HG03135 (cell line): ENCODE measurements around the gene KIAA1549.
"Not testable (repeated sequence)": the region's sequence is repeated elsewhere in the genome, so short reads cannot be mapped to it uniquely, and the experiment has no call there.

ENCODE experiments used
- ATAC-seq: cut with Tn5 transposase; IDR thresholded peaks from one replicate; pipeline ENCODE4 v1.9.1; 2021; ENCODE audit warnings: mild to moderate bottlenecking, moderate library complexity; ENCODE audit not compliant: unreplicated experiment

KIAA1549 gene

DNA sequence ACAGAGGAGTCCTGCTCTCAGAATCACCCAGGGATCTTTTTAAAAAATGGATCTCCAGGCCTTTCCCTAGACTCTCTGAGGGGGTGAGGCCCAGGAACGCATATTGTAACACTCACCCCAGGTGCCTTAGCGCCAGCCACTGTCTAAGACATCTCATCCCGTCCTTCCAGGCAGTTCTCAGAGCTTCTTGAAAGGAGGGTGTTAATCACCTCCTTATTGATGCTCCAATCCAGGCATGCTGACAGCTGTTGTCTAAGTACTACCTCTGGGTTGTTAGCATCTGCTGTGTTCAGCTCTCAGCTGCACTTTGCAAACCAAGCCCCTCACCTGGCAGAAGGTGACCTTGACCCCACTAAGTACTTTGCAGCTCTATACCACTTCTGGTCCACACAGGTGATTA is 36.0 kb downstream of the KIAA1549 start:
- no peak for ATAC-seq

DNA sequence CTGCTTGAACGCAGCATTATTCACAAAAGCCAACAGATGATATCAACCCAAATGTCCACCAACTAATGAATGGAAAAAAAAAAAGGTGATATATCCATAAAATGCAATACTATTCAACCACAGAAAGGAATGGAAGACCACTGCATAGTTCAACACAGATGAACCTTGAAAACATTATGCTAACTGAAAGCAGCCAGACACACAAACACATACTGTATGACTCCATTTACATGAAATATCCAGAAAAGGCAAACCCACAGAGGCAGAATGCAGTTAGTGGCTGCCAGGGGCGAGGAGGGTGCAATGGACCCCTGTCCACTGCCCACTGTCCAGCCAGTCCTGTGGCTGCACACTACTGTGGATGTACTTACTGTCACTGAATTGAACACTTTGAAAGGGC is 36.6 kb downstream of the KIAA1549 start:
- ATAC-seq: no peak

DNA sequence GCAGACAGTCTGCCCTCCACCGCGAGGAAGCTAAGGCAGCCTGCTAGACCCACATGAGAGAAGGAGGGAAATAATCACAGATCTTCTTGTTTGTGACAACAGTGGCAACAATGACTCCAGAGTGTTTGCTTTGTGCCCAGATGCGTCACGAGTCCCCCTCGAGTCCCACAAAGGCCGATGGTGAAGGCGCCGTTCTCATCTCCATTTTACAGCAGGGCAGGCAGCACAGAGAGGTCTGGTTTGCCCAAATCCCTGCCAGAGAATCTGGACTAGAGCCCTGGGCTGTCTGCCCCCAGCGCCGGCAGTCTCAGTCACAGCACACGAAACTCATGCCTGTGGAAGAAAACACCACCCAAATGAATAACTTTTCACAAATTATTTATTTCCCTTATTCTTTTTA is 38.1 kb downstream of the KIAA1549 start:
- no peak for ATAC-seq

DNA sequence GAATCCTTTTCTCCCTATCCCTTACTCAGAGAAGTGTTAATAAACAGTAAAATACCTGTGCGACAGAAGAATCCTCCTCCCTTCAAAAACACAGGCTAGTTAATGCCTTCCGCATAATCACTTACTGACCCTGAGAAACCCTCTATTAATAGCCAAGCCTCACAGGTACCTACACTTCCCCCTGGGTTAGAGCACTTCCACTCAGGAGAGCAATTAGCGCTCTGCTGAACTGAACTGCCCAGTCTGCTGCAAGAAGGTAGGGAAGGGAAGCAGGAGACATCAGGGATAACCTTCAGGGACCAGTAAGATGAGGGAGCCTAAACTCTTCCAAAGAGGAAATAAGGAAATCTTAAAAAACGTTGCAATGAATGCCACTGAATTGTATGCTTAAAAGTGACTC is 39.6 kb downstream of the KIAA1549 start:
- no peak for ATAC-seq

DNA sequence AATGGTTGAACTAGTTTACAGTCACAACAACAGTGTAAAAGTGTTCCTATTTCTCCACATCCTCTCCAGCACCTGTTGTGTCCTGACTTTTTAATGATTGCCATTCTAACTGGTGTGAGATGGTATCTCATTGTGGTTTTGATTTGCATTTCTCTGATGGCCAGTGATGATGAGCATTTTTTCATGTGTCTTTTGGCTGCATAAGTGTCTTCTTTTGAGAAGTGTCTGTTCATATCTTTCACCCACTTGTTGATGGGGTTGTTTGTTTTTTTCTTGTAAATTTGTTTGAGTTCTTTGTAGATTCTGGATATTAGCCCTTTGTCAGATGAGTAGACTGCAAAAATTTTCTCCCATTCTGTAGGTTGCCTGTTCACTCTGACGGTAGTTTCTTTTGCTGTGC is 40.6 kb downstream of the KIAA1549 start:
- ATAC-seq: not testable (repeated sequence)

DNA sequence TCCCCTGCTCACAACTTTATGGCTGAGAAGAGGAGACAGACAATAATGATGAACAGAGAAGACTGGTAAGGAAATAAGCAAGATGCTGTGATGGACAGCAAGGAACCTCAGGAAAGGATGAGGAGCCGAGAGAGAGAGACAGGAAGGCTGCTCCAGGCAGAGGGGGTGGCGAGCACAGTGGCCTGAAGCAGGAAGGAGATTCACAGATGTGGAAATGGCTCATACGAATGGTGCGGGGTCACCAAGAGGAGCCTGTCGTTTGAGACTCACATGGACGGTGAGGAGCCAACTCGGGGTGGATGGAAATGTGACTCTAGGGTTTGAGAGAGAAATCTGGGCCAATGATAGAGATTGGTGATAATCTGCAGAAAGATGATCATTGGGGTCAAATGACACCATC is 43.7 kb downstream of the KIAA1549 start:
- no peak for ATAC-seq

DNA sequence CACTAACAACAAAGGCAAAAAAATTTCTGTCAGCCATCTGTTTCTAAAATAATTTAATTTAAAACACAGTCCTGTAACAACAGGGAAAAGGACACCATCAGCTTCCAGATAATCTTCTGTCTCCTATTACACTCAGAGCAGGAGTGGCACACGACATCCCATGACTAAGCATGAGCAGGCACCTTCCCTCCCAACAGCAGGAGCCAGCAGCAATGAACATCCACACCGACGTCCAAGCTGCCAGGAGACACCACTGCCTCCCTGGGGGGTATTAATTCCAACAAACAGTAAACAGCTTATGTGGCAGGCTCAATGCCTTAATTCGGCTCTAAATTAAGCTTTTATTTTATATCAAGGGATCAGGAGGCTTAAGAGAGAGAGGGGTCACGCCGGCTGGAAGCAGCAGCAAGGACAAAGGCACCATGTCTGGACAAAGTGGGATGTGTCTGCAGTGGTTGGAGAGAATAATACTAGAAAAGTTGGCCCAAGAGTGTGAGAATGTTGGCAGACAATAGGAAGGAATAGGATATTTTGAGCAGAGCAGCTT is 45.7 kb downstream of the KIAA1549 start:
- no peak for ATAC-seq

DNA sequence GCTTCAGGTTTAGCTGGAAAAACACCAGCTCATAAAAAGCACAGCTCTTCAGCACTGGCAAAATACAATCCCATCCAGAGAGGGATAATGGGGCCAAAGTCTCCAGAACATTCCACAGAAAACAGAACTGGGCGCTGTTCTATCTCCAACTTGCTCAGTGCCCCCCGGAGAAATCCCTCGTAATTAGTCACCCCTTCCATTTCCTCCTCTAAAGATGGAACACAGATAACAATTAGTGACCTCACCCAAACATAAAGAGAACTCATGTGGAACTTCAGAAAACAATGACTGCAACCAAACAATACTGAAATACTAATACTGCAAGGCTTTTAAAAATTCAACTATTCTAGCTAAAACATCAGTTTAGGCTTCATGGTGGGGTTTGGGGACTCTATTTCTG is 46.3 kb downstream of the KIAA1549 start:
- no peak for ATAC-seq

DNA sequence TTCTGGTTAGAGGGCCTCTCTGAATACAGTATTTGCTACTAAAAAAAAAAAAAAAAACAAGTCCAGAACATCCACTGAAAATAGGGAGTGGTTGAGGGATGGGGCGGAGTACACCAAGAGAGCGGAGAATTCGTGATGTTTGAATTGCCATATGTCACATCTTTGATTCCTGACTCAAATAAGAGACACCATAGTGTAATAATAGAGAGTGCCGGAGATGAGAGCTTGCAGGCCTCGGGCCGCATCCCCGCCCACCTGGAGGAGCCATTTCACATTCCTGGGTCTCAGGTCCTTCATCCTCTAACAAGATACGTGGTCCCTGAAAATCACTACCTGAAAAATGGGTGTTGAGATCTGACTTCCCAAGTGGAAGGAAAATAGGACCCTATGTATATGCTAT is 46.8 kb downstream of the KIAA1549 start:
- ATAC-seq: no peak

DNA sequence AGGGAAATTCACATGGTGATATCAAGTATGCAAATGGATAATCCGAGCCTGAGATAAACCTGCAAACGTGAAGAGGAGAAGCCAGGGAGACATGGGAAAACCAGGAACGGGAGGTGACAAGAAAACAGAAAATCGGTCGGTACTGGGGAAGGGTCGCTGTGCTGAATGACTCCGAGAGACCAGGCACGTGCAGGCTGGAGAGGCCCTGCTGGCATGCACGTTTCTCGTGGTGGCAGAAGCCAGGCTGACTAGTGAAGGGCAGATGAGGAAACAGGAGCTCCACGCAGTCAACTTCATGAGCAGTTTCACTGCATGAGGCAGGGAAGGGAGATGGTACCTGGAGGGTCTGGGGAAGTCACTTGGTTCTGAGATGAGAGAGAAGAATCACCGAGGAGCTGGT is 48.3 kb downstream of the KIAA1549 start:
- ATAC-seq: no peak

DNA sequence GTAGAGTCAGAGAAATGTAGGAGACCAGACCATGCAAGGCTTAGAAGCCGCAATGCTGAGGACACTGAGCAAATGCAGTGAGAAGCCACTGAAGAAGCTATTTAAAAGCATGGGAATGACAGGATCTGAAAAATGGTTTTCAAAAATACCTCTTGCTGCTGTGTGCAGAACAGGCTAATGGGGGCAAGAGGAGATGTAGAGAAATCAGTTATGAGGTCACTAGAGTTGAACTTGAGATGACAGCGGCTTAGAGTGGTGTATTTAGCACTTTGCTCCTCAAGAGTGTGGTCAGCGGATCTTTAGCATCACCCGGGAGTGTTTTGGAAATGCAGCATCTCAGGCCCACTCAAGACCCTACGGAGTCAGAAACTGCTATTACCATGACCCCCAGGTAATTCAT is 48.8 kb downstream of the KIAA1549 start:
- no peak for ATAC-seq

DNA sequence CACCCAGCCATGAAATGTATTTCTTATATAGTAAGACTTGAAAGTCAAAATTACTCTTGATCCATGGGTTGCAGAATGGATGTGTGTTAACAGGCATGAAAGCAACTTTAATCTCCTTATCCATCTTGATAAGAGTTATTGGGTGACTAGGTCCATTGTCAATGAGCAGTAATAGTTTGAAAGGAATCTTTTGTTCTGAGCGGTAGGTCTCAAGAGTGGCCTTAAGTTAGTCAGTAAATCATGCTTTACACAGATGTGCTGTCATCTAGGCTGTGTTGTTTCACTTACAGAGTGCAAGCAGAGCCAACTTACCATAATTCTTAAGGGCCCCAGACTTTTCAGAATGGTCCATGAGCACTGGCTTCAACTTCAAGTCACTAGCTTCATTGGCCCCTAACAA is 51.2 kb downstream of the KIAA1549 start:
- ATAC-seq: no peak

DNA sequence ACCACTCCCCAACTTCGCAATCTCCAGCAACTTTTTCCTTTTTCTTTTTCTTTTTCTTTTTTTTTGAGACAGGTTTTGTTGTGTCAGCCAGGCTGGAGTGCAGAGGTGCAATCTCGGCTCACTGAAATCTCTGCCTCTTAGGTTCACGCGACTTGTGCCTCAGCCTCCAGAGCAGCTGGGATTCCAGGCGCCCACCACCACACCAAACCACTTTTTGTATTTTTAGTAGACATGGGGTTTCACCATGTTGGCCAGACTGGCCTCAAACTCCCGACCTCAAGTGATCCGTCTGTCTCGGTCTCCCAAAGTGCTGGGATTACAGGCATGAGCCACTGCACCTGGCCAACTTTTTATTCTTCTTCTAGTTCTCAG is 55.0 kb downstream of the KIAA1549 start:
- ATAC-seq: no peak

DNA sequence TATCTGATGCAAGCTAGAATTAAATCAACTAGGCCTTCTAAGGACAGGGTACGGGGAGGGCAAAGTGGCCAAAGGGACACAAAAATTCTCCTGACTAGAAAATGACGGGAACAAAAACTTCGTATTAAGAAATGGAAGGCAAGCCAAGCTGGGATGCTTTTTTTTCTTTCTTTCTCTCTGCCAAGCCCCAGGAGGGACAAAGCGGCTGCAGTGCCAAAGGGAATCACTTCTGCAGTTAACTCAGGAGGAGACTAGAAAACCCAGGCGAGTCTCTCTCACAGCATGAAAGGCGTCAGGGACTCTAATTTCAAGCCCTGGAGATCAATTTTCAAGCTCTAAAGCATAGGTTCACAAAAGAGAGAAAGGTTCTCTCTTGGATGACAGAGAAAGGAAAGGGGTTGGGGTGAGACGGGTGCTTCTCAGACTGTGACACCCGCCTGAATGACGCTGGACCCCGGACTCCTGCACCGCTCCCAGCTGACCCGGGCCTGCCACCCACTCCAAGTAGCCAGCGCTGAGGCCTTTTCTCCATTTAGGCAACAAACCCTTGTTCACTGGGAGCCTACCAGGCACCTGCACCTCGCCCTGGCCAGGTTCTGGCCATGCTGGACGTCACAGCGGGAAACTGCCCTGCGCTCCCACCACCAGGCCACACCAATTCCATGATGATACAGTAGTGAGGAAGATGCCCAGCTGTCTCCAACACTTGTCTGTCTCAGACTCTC is 56.5 kb downstream of the KIAA1549 start:
- ATAC-seq: no peak

DNA sequence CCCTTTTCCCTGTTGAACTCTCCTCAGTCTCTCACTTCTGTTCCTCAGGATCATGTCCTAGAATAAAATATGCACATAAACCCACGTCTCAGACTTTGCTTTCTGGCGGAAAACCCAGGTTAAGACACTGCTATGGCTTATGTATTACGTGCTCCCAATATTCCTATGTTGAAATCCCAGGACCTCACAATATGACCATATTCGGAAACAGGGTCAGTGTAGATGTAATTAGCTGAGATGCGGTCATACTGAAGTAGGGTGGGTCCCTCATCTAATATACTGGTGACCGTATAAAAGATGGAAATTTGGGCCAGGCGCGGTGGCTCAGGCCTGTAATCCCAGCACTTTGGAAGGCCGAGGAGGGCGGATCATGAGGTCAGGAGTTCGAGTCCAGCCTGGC is 59.9 kb downstream of the KIAA1549 start:
- no peak for ATAC-seq

DNA sequence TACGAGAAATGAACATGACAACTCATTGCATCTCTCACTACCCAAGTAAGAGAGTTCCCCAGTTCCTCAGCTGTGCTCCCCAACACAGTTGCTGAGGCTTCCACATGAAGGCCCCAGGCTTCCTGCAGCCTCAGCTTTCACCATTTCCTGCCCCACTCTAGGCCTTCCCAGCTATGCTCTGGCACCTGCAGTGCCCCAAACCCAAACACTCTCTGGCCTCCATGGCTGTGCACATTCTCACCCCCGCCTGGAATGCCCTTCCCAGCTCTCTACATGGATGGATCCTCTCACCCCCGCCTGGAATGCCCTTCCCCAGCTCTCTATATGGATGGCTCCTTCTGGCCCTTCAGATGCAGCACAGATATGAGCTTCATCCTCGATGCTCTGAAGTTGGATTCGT is 61.3 kb downstream of the KIAA1549 start:
- ATAC-seq: no peak

DNA sequence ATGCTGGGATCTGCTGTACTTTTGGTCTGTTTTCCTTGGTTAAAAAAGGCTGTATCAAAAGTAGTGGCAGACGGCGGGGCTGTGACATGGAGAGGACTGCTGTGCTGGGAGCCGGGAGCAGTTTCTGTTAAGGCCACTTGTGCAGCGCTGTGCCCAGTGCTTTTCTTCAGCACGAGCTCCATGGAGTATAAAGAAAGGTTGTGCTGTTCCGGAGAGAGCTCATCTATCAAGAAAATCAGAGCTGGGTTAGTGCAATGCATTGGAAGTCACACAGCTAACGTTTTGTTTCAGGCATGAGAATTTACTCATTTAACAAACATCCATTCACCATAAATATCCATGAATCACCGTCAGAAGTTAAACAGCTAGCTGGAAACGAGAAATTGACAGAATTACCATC is 62.0 kb downstream of the KIAA1549 start:
- ATAC-seq: no peak

DNA sequence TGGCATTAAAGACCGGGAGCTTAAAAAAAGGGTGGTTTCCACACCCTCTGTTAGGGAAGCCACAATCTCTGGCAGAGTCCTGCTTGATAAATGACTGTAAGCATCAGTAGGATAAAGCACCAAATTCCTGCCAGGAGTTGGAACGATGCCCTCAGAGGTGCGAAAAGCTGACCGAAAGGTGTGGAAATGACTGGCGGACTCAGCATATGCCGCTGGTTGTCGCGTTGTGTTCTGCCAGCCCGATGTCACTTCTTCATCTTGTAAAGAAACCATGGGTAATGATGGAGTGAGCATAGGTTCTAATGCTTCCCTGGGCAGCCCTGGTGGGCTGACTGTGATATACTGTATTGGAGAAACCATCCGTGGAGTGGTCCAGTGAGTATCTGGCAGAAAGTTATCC is 62.4 kb downstream of the KIAA1549 start:
- ATAC-seq: no peak

DNA sequence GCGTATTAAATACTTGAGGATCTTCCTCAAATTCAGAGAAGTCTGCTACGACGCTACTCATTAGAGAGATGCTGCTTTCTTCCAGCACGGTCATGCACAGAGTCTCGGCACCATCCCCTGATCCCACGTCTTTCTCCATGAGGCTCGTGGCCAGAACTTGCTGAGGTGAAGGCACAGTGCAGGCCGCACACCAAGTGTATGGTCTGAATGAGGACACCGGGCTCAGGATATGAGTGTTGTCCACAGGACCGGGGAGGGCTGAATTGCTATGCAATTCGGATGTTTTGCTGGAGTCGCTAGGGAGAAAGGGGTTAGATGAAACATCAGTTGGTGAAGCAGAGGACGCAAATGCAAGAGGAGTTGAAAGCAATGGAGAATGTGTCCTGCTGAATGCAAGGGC is 63.0 kb downstream of the KIAA1549 start:
- no peak for ATAC-seq

DNA sequence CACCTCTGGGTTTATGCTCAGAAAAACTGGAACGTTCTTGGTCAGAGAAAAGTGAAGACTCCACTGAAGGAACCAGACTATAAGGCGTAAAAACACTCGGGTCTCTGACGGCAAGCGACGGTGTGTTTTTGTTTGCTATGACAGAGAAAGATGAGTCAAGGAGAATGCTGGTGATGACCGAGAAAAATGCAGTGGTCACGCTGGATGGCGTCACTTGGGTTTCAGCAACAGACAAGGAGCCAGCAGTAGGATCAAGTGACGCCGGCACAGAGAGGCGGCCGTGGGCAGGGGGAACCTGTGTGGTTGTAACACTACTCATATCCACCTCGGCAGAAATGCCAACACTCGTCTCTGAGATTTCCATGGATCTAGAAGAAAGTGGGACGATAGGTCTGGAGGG is 63.4 kb downstream of the KIAA1549 start:
- no peak for ATAC-seq

DNA sequence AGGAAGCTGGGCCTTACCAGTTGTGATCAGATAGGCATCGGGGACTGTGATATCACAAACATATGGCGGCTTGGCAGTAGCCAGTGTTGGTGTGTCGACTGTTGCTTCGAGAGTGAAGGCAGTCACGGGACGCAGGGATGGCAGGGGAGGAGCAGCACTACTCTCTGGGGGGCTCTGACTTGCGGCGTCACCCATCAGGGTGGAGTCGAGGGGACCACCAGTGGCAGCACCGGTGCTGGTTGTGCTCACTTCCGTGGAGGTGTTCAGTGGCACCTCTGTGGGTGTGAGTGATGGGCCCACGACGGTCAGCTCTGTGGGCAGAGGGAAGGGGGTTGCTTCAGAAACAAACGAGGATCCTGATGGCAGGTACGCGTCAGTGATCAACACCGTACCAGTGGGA is 64.5 kb downstream of the KIAA1549 start:
- ATAC-seq: no peak

DNA sequence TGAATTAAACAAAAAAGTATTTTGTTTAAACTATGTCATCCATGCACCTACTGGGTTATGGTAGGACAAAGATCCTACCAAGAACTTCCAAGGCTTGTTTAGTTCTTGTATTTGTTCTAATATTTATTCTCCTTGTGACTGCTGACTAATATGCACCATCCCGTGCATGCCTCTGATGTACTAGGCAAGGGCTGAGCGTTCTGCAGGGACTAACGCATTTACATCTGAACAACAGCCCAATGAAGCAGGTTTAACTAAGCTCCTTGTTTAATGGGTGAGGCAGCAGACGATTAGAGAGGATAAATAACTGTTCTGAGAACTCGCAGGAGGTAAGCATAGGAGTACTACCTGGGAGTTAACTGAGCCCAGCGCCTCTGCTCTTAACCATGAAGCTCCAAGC is 64.9 kb downstream of the KIAA1549 start:
- no peak for ATAC-seq

DNA sequence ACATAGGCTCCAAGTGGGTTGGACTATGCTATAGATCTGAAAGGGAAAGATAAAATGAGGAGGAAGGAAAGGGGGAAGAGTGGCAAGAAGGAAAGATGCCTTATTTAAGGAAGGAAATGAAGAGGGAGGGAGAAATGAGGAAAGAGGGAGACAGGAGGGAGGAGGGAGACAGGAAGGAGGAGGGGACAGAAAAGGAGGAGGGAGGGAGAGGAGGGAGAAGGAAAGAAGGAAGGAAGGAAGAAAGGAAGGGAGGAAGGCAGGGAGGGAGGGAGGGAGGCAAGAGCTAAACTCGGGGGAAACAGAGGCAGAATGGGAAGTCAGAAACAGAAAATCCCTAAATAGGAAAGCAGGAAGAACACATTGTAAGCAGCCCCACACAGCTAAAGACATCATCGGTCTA is 67.4 kb downstream of the KIAA1549 start:
- ATAC-seq: no peak
